Nephron progenitor cell (in vitro differentiated cells): Measurements from ENCODE around the gene ARID1A.

ENCODE experiments used
- DNase-seq: peaks from one replicate; pipeline ENCODE4 v3.0.0; 2021
- H3K27ac Mint-ChIP-seq: 2 replicates; pipeline ENCODE4 v1.8.0; 2021; ENCODE audit warnings: mild to moderate bottlenecking, moderate library complexity, mixed read lengths
- H3K27me3 Mint-ChIP-seq: 2 replicates; pipeline ENCODE4 v1.8.0; 2021; ENCODE audit warnings: mild to moderate bottlenecking, low read depth, mixed read lengths; ENCODE audit not compliant: poor library complexity
- H3K36me3 Mint-ChIP-seq: 2 replicates; pipeline ENCODE4 v1.8.0; 2021; ENCODE audit warnings: low read depth, mixed read lengths
- H3K4me1 Mint-ChIP-seq: 2 replicates; pipeline ENCODE4 v1.8.0; 2021; ENCODE audit warnings: mixed read lengths
- H3K4me3 Mint-ChIP-seq: 2 replicates; pipeline ENCODE4 v1.8.0; 2021; ENCODE audit warnings: mild to moderate bottlenecking, moderate library complexity, mixed read lengths
- H3K9me3 Mint-ChIP-seq: 2 replicates; pipeline ENCODE4 v1.8.0; 2021; ENCODE audit warnings: mild to moderate bottlenecking, moderate library complexity, mixed read lengths
- TF ChIP-seq, protein P1 (sequence below): fragments of 200-600 bp; sonication (generic); IDR thresholded peaks from 2 replicates; pipeline ENCODE4 v1.5.0; 2021; ENCODE audit warnings: antibody characterized with exemption

The ARID1A gene

DNA sequence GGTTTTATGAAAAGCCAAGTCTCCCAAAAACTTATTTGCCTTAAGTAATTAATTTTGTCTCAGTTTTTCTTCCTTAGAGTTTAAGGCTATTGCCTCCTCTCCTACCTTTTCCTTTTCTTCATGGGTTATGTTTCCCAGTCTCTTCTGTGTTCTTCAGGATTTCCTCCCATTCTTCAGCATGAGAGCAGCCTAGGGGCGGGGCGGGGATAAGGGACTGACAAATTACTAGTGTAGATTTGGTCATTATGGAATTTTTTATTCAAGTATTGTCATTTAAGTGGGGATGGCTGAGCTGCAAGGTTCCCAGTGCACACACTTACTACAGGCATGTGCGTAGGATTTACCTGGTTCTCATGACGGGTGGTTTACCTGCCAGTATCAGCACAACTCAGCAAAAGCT is 56.7 kb downstream of the ARID1A start:
- H3K36me3 Mint-ChIP-seq: peaks cover 78% of the 10 kb centered on the region
- no peak overlapping the region for H3K4me3 Mint-ChIP-seq
- no peak for DNase-seq
- H3K27ac Mint-ChIP-seq: peak overlapping the region; percentile 38
- TF ChIP-seq, protein P1, sequence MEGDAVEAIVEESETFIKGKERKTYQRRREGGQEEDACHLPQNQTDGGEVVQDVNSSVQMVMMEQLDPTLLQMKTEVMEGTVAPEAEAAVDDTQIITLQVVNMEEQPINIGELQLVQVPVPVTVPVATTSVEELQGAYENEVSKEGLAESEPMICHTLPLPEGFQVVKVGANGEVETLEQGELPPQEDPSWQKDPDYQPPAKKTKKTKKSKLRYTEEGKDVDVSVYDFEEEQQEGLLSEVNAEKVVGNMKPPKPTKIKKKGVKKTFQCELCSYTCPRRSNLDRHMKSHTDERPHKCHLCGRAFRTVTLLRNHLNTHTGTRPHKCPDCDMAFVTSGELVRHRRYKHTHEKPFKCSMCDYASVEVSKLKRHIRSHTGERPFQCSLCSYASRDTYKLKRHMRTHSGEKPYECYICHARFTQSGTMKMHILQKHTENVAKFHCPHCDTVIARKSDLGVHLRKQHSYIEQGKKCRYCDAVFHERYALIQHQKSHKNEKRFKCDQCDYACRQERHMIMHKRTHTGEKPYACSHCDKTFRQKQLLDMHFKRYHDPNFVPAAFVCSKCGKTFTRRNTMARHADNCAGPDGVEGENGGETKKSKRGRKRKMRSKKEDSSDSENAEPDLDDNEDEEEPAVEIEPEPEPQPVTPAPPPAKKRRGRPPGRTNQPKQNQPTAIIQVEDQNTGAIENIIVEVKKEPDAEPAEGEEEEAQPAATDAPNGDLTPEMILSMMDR: no peak
- H3K4me1 Mint-ChIP-seq: no peaks in the 10 kb centered on the region
- H3K9me3 Mint-ChIP-seq: no peaks in the 10 kb centered on the region
- H3K27me3 Mint-ChIP-seq: peaks cover 2% of the 10 kb centered on the region

DNA sequence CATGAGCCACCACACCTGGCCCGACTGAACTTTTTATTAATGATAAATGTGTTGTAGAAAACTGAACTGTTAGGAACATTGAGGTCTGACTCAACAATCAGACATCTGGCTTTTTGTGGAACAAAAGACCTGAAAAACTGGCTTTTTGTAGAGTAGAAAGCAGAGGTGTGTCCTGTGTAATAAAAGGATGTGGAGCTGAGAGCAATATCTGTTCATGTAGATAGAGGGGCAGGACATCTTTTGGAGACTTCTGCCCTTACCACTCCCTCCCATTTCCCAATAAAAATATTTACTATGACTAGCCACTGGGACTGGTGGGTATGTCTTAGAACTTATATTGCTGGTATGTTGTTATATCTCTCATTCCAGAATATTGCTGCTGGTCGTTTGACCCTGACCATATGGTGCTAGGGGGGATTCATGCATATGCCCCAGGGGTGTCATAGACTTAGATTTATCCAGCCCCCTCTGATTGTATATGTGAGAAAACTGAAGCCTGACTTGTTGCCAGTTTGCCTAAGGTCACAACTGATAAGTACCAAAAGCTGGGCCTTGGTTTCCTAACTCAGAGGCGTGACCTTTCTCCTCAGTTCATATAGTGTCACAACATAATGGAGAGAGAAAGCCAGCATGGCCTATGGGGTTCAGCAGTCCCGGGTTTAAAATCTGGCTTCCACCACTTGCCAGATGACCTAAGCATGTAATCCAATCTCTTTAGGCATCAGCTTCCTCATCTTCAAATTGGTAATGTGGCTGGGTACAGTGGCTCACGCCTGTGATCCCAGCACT is 58.5 kb downstream of the ARID1A start:
- H3K4me1 Mint-ChIP-seq: no peaks in the 10 kb centered on the region
- DNase-seq: no peak
- H3K4me3 Mint-ChIP-seq: no peak overlapping the region
- TF ChIP-seq, protein P1: no peak
- peaks cover 77% of the 10 kb centered on the region for H3K36me3 Mint-ChIP-seq
- no peaks in the 10 kb centered on the region for H3K27me3 Mint-ChIP-seq
- peak overlapping the region; percentile 88 for H3K27ac Mint-ChIP-seq
- no peaks in the 10 kb centered on the region for H3K9me3 Mint-ChIP-seq

DNA sequence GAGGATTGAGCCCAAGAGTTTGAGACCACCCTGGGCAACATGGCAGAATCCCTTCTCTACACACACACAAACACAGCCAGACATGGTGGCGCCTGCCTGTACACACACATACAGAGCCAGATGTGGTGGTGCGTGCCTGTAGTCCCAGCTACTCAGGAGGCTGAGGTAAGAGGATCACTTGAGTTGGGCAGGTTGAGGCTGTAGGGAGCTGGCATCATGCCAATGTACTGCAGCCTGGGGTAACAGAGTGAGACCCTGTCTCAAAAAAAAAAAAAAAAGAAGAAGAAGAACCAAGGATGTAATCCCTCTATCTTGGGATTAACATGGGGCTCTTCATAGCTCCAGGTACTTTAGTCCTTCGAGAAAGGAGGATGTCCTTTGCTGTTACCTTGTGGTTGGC is 62.5 kb downstream of the ARID1A start:
- TF ChIP-seq, protein P1: no peak

DNA sequence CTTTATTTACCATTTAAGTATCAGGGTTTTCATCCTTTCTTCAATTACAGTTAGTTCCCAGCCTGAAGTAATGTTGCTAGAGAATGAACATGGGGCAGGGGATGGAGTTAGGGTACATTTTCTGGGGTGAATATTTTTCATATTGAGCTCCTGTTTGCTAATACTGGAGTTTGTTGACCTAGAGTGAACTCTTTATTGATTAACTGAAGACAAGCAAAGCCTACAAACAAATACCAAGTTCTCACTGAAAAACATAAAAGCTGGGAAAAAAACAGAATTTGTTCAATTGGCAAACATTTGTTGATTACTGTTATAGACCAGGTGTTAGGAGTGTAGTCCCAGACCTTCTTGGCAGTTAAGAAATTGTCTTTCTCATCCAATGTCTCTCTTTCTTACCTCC is 63.7 kb downstream of the ARID1A start:
- TF ChIP-seq, protein P1: no peak
- H3K9me3 Mint-ChIP-seq: no peaks in the 10 kb centered on the region
- no peak overlapping the region for H3K27ac Mint-ChIP-seq
- peaks cover 73% of the 10 kb centered on the region for H3K36me3 Mint-ChIP-seq
- DNase-seq: no peak
- no peaks in the 10 kb centered on the region for H3K27me3 Mint-ChIP-seq
- H3K4me1 Mint-ChIP-seq: no peaks in the 10 kb centered on the region
- H3K4me3 Mint-ChIP-seq: no peak overlapping the region

More for the DNA sequence above, 62.5 kb downstream of the ARID1A start:
- H3K4me1 Mint-ChIP-seq: no peaks in the 10 kb centered on the region
- no peaks in the 10 kb centered on the region for H3K27me3 Mint-ChIP-seq
- no peak for DNase-seq
- no peak overlapping the region for H3K4me3 Mint-ChIP-seq
- H3K9me3 Mint-ChIP-seq: no peaks in the 10 kb centered on the region
- H3K27ac Mint-ChIP-seq: peak overlapping the region; percentile 90
- H3K36me3 Mint-ChIP-seq: peaks cover 77% of the 10 kb centered on the region

DNA sequence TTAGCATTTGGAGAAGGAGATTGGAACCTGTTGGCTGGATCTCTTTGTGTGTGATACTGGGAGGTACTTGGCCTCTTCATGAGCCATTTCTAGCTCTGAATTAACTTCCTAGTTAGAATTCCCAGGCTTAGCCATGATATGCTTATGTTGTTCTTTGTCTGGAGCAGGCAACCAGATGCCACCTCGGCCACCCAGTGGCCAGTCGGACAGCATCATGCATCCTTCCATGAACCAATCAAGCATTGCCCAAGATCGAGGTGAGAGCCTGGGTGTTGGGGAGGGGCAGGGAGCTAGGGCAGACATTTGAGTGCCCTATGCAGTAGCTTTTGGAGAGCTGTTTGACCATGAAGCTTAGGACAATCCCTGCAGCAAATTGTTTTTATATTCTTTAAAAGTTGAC is 65.4 kb downstream of the ARID1A start:
- Mint-ChIP-seq H3K27me3 (no peaks in the 10 kb centered on the region), H3K4me1 (no peaks in the 10 kb centered on the region), H3K36me3 (peaks cover 76% of the 10 kb centered on the region), H3K27ac (no peak overlapping the region), H3K4me3 (no peak overlapping the region), H3K9me3 (no peaks in the 10 kb centered on the region)
- no peak for DNase-seq
- TF ChIP-seq, protein P1: no peak

DNA sequence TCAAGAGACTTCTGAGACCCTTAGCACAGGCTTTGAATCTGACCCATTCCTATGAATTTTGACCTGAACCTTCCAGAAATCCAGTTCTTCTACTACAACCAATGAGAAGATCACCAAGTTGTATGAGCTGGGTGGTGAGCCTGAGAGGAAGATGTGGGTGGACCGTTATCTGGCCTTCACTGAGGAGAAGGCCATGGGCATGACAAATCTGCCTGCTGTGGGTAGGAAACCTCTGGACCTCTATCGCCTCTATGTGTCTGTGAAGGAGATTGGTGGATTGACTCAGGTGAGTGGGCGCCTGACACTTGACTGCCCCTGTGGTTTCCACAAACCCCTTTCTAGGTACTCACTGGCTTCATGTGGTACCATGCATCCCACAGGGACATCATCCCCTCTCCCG is 71.9 kb downstream of the ARID1A start:
- no peak for DNase-seq
- Mint-ChIP-seq H3K9me3 (no peaks in the 10 kb centered on the region), H3K27ac (peak overlapping the region; percentile 78), H3K4me1 (peaks cover 16% of the 10 kb centered on the region), H3K36me3 (peaks cover 92% of the 10 kb centered on the region), H3K4me3 (no peak overlapping the region), H3K27me3 (no peaks in the 10 kb centered on the region)
- TF ChIP-seq, protein P1: no peak
